Endothelial cell of umbilical vein (primary cell): ENCODE results near the gene PABPC1L. TPM values are rescaled to one million over a fixed set of nuclear protein-coding genes. Genes with fewer than 3 reads are reported as not detected.

Source experiments
- BruUV-seq: library from RNA; stranded (reverse); fragments of 400-500 nt; replicated peaks from 2 replicates; lab custom pipeline; 2021; lab: Mats Ljungman, UMichigan
- CTCF ChIA-PET: fragments of 300-600, 350-600 bp; sonication (Branson Sonifier 250); formaldehyde crosslinking; loops from one replicate; lab custom pipeline; 2021; ENCODE audit warnings: antibody characterized with exemption, inconsistent platforms; lab: Charles Lee
- POLR2A ChIA-PET: fragments of 300-600, 350-600 bp; sonication (Branson Sonifier 250); formaldehyde crosslinking; loops from one replicate; lab custom pipeline; 2021; ENCODE audit warnings: antibody characterized with exemption, inconsistent platforms; lab: Charles Lee
- DNase-seq: peaks from one replicate; pipeline ENCODE4 v3.0.0-alpha.2; 2011; ENCODE audit warnings: low read depth, low spot score
- FAIRE-seq: peaks from 2 replicates; lab custom pipeline; 2011; peaks lifted over from hg19 to GRCh38; lab: Jason Lieb, UNC
- H2AFZ ChIP-seq: 2 replicates; pipeline ENCODE4 v1.6.0; 2012; ENCODE audit warnings: low read depth, low read length, control low read depth, inconsistent platforms
- H3K27ac ChIP-seq: 2 replicates; pipeline ENCODE4 v1.5.1; 2011; ENCODE audit warnings: low read depth, mild to moderate bottlenecking, control low read depth, low read length, moderate library complexity; ENCODE audit not compliant: insufficient read depth
- H3K27me3 ChIP-seq, 2 experiments: 2 replicates each; pipeline versions ENCODE4 v1.6.0 to v1.6.1; 2011; ENCODE audit warnings: low read length in 2 of 2, mixed read lengths in 1 of 2; ENCODE audit not compliant: control insufficient read depth in 2 of 2, insufficient read depth in 2 of 2
- H3K36me3 ChIP-seq, 2 experiments: 2 replicates in 1 of 2; 3 replicates in 1 of 2; pipeline ENCODE4 v1.5.1; 2011; ENCODE audit warnings: low read length in 2 of 2, mild to moderate bottlenecking in 1 of 2, moderate library complexity in 1 of 2; ENCODE audit not compliant: control insufficient read depth in 2 of 2, insufficient read depth in 2 of 2; ENCODE audit errors: extremely low read depth in 1 of 2
- H3K4me1 ChIP-seq: 3 replicates; pipeline ENCODE4 v1.5.1; 2011; ENCODE audit warnings: mild to moderate bottlenecking, low read length; ENCODE audit not compliant: control insufficient read depth, insufficient read depth; ENCODE audit errors: extremely low read depth
- H3K4me2 ChIP-seq: 2 replicates; pipeline ENCODE4 v1.6.1; 2011; ENCODE audit warnings: low read length, control low read depth, mixed read lengths; ENCODE audit not compliant: insufficient read depth
- H3K4me3 ChIP-seq, 3 experiments: fragments of 200-600 bp in 1 of 3; sonication (generic), shearing (Covaris generic) in 1 of 3; replicated peaks in 1 of 3; 2 replicates each; pipeline ENCODE4 v1.5.1; 2011 to 2016; ENCODE audit warnings: control low read depth in 3 of 3, low read length in 3 of 3, mild to moderate bottlenecking in 2 of 3, inconsistent platforms in 1 of 3, low read depth in 1 of 3, moderate library complexity in 1 of 3; ENCODE audit not compliant: insufficient read depth in 1 of 3
- H3K79me2 ChIP-seq: 2 replicates; pipeline ENCODE4 v1.6.0; 2012; ENCODE audit warnings: low read length, inconsistent platforms; ENCODE audit not compliant: control insufficient read depth, insufficient read depth
- H3K9ac ChIP-seq: replicated peaks from 2 replicates; pipeline ENCODE3; 2011; ENCODE audit warnings: low read length, control low read depth; ENCODE audit not compliant: insufficient read depth; ENCODE audit errors: extremely low read depth
- H3K9me1 ChIP-seq: replicated peaks from 3 replicates; pipeline ENCODE4 v1.6.0; 2011; ENCODE audit warnings: mild to moderate bottlenecking, low read length; ENCODE audit not compliant: control insufficient read depth, insufficient read depth; ENCODE audit errors: extremely low read depth
- H3K9me3 ChIP-seq: replicated peaks from 2 replicates; pipeline ENCODE4 v1.5.1; 2012; ENCODE audit warnings: low read length, inconsistent platforms; ENCODE audit not compliant: control insufficient read depth, insufficient read depth
- H4K20me1 ChIP-seq: replicated peaks from 2 replicates; pipeline ENCODE3; 2011; ENCODE audit warnings: mild to moderate bottlenecking, low read length; ENCODE audit not compliant: control insufficient read depth, insufficient read depth; ENCODE audit errors: extremely low read depth
- CTCF ChIP-seq, 2 donors: IDR thresholded peaks; 1 replicate in 1 of 2; 2 replicates in 1 of 2; pipeline ENCODE4 v1.5.1; 2011; ENCODE audit warnings: low read length in 2 of 2, mild to moderate bottlenecking in 2 of 2, moderate library complexity in 2 of 2, control low read depth in 1 of 2, inconsistent platforms in 1 of 2, low read depth in 1 of 2; ENCODE audit not compliant: insufficient read depth in 1 of 2; ENCODE audit errors: extremely low read depth in 1 of 2
- EZH2 ChIP-seq: IDR thresholded peaks from 2 replicates; pipeline ENCODE4 v1.6.1; 2012; ENCODE audit warnings: borderline replicate concordance, low read depth, mild to moderate bottlenecking, moderate library complexity, low read length, inconsistent platforms; ENCODE audit not compliant: severe bottlenecking
- FOS ChIP-seq: IDR thresholded peaks from 2 replicates; pipeline ENCODE4 v1.6.1; 2011; ENCODE audit warnings: mild to moderate bottlenecking, low read length, moderate library complexity, borderline replicate concordance; ENCODE audit not compliant: insufficient read depth
- GATA2 ChIP-seq: IDR thresholded peaks from 2 replicates; pipeline ENCODE4 v1.7.0; 2011; ENCODE audit warnings: low read depth, mild to moderate bottlenecking, moderate library complexity, mixed read lengths, low read length; ENCODE audit not compliant: insufficient read length, insufficient read depth
- JUN ChIP-seq: IDR thresholded peaks from 2 replicates; pipeline ENCODE4 v1.6.1; 2011; ENCODE audit warnings: borderline replicate concordance, low read depth; ENCODE audit not compliant: insufficient read length, insufficient read depth
- MAX ChIP-seq: IDR thresholded peaks from 2 replicates; pipeline ENCODE4 v1.6.1; 2011; ENCODE audit not compliant: insufficient read depth, insufficient read length
- MYC ChIP-seq: IDR thresholded peaks from one replicate; pipeline ENCODE4 v1.6.1; 2011; ENCODE audit warnings: mild to moderate bottlenecking, low read depth, low read length
- POLR2A ChIP-seq: IDR thresholded peaks from 2 replicates; pipeline ENCODE4 v1.6.1; 2012; ENCODE audit warnings: low read depth, mild to moderate bottlenecking, control low read depth, low read length
- POLR2AphosphoS5 ChIP-seq: IDR thresholded peaks from 2 replicates; pipeline ENCODE4 v1.6.1; 2012; ENCODE audit warnings: low read depth, mild to moderate bottlenecking, control low read depth, low read length, moderate library complexity; ENCODE audit not compliant: insufficient read depth
- dilution Hi-C: fragments of 300-500 bp; cut with MboI; formaldehyde crosslinking; loops from one replicate; pipeline ENCODE4 v1.15.0; 2019; ENCODE audit warnings: low sequenced_read_pairs; ENCODE audit not compliant: extremely low pct_ligation_motif_present
- intact Hi-C: fragments of 100-400 bp; cut with micrococcal nuclease; formaldehyde crosslinking; loops from one replicate; pipeline ENCODE4 v1.10.0; 2022
- polyA plus RNA-seq, 4 experiments: library from polyadenylated mRNA; depleted of rRNA in 3 of 4; stranded (reverse) in 3 of 4; unstranded in 1 of 4; fragments of >200 nt; gene quantifications; 2 replicates each; pipeline versions ENCODE4 v1.2.1 to v1.2.3, GENCODE V29; 2011 to 2012; ENCODE audit warnings: missing spikeins in 1 of 4
- total RNA-seq: library from RNA; stranded (reverse); gene quantifications from 2 replicates; pipeline ENCODE4 v1.2.3, GENCODE V29; 2021

Gene PABPC1L
- total and polyA plus RNA-seq, 2 donors (not counting 3 experiments of a cell fraction or from before 2014, with no cell fraction given): 7.8 to 12.6 TPM

GRCh38 chr20:44932916-44933315, 23.1 kb downstream of the PABPC1L start:
- POLR2A ChIA-PET: no interaction called here
- Histone ChIP-seq H3K9me3 (no peaks in the 10 kb centered on the region), H3K4me2 (no peak overlapping the region), H3K9ac (no peak overlapping the region), H3K9me1 (no peaks in the 10 kb centered on the region), H3K4me3 (no peak overlapping the region), H3K79me2 (no peaks in the 10 kb centered on the region), H3K27me3 (no peaks in the 10 kb centered on the region), H3K4me1 (no peaks in the 10 kb centered on the region), H2AFZ (no peak overlapping the region), H4K20me1 (no peaks in the 10 kb centered on the region), H3K36me3 (peaks cover 0 to 5% of the 10 kb centered on the region in 2 experiments), H3K27ac (no peak overlapping the region)
- dilution Hi-C loops: no loop called here
- intact Hi-C loops: no loop called here
- DNase-seq (no peak), FAIRE-seq (no peak)
- TF ChIP-seq EZH2: no peak
- TF ChIP-seq MYC: no peak
- CTCF ChIA-PET: no interaction called here
- BruUV-seq: no TSS peak

GRCh38 chr20:44936510-44936909, 26.6 kb downstream of the PABPC1L start:
- H3K36me3 ChIP-seq: peaks cover 0 to 7% of the 10 kb centered on the region in 2 experiments
- no peaks in the 10 kb centered on the region for H4K20me1 ChIP-seq
- H3K9me3 ChIP-seq: no peaks in the 10 kb centered on the region
- no peaks in the 10 kb centered on the region for H3K27me3 ChIP-seq
- BruUV-seq: no TSS peak
- FAIRE-seq (no peak), DNase-seq (no peak)
- CTCF ChIA-PET: interaction anchor here (0.6 to 1.4 kb wide), 2 partner anchors 11 to 29 kb away, joined by 3 to 5 read pairs; no protein-coding TSS in a partner anchor
- dilution Hi-C loops (no loop called here), intact Hi-C loops (no loop called here)
- no peak overlapping the region for H3K4me3 ChIP-seq
- H3K9ac ChIP-seq: no peak overlapping the region
- H3K27ac ChIP-seq: no peak overlapping the region
- no peaks in the 10 kb centered on the region for H3K79me2 ChIP-seq
- peaks cover 12% of the 10 kb centered on the region for H3K4me1 ChIP-seq
- no peak overlapping the region for H3K4me2 ChIP-seq
- no peak overlapping the region for H2AFZ ChIP-seq
- TF ChIP-seq JUN (no peak), MAX (no peak), FOS (no peak), CTCF (IDR thresholded peaks at IDR 0.05; ENCODE audit: extremely low read depth in 1 of 2, insufficient read depth in 1 of 2, low read depth in 1 of 2, low read length in 2 of 2) (no peak), MYC (no peak), GATA2 (no peak), EZH2 (no peak), POLR2A (no peak), POLR2AphosphoS5 (no peak)
- no peaks in the 10 kb centered on the region for H3K9me1 ChIP-seq
- POLR2A ChIA-PET: no interaction called here
